Astrocyte of the spinal cord (primary cell): ENCODE measurements around the gene ZNF664.
A peak's percentile ranks its signal among the peaks of the same experiment; 100 is the strongest.

Experiments used
- DNase-seq: peaks from one replicate; pipeline ENCODE4 v3.0.0; 2011; ENCODE audit warnings: low read depth, low spot score
- H3K4me3 ChIP-seq: 2 replicates; pipeline ENCODE4 v1.5.1; 2011; ENCODE audit warnings: low read depth, mild to moderate bottlenecking, low read length, moderate library complexity
- CTCF ChIP-seq: IDR thresholded peaks from 2 replicates; pipeline ENCODE4 v1.5.1; 2012; ENCODE audit warnings: low read depth, mild to moderate bottlenecking, low read length, inconsistent platforms
- in situ Hi-C: cut with HindIII; loops from 2 replicates; pipeline ENCODE4 v1.10.0; 2017; ENCODE audit warnings: low sequenced_read_pairs

The ZNF664 gene

GRCh38 chr12:123972457-123973401 is at the start of gene ZNF664, which contains the start of gene CCDC92:
Gene ZNF664, plus strand, starts transcription at chr12:123973215. Its CDS starts 38,930 bp downstream, at chr12:124012145.
Gene CCDC92, minus strand, starts transcription at chr12:123972831. Its CDS starts 28,526 bp downstream, at chr12:123944305.
- in situ Hi-C loops: no loop called here
- peak; percentile 93 for DNase-seq
- TF ChIP-seq CTCF: peak; percentile 15

GRCh38 chr12:123923927-123924326 is 49.1 kb upstream of the ZNF664 start:
- in situ Hi-C loops: no loop called here
- H3K4me3 ChIP-seq: no peak overlapping the region
- TF ChIP-seq CTCF: no peak
- DNase-seq: no peak

More at GRCh38 chr12:123972457-123973401, at the start of gene ZNF664, which contains the start of gene CCDC92:
- H3K4me3 ChIP-seq: peak within 1 kb of the TSS; percentile 73

- H3K4me3 ChIP-seq: no peak overlapping the region
- in situ Hi-C loops: no loop called here
- no peak for TF ChIP-seq CTCF
- DNase-seq: no peak
Observed at GRCh38 chr12:123924539-123924938, 48.5 kb upstream of the ZNF664 start.

GRCh38 chr12:123928274-123928865 is 44.6 kb upstream of the ZNF664 start:
- DNase-seq: no peak
- TF ChIP-seq CTCF: no peak
- in situ Hi-C loops: no loop called here
- no peak overlapping the region for H3K4me3 ChIP-seq

- in situ Hi-C loops: no loop called here
- no peak for TF ChIP-seq CTCF
- DNase-seq: no peak
- H3K4me3 ChIP-seq: no peak overlapping the region
Observed at GRCh38 chr12:123928897-123929296, 44.1 kb upstream of the ZNF664 start.

GRCh38 chr12:123929946-123930583 is 43.0 kb upstream of the ZNF664 start:
- DNase-seq: no peak
- TF ChIP-seq CTCF: no peak
- in situ Hi-C loops: no loop called here
- H3K4me3 ChIP-seq: no peak overlapping the region
